GM12891 (cell line): ENCODE results near the gene C7.
A peak's percentile ranks its signal among the peaks of the same experiment; 100 is the strongest.

ENCODE experiments used
- DNase-seq: peaks from one replicate; pipeline ENCODE4 v3.0.0; 2011; ENCODE audit warnings: low spot score; ENCODE audit not compliant: insufficient read length
- FAIRE-seq: peaks from 2 replicates; lab custom pipeline; 2011; peaks lifted over from hg19 to GRCh38; lab: Jason Lieb, UNC
- PAX5 ChIP-seq: IDR thresholded peaks from 2 replicates; pipeline ENCODE4 v1.6.1; 2011; ENCODE audit warnings: low read length, moderate library complexity, mild to moderate bottlenecking; ENCODE audit not compliant: insufficient read depth, severe bottlenecking
- POLR2A ChIP-seq: IDR thresholded peaks from 2 replicates; pipeline ENCODE4 v1.6.1; 2011; ENCODE audit warnings: low read depth, low read length, control low read depth
- POLR2AphosphoS5 ChIP-seq: IDR thresholded peaks from 2 replicates; pipeline ENCODE4 v1.6.1; 2011; ENCODE audit warnings: low read depth, low read length, control low read depth
- POU2F2 ChIP-seq: IDR thresholded peaks from 2 replicates; pipeline ENCODE4 v1.6.1; 2011; ENCODE audit warnings: low read depth, mild to moderate bottlenecking, control low read depth, low read length, moderate library complexity
- SPI1 ChIP-seq: IDR thresholded peaks from 2 replicates; pipeline ENCODE4 v1.6.1; 2011; ENCODE audit warnings: low read depth, low read length, control low read depth
- TAF1 ChIP-seq: IDR thresholded peaks from 2 replicates; pipeline ENCODE4 v1.6.1; 2011; ENCODE audit warnings: low read depth, low read length, control low read depth

The C7 gene

GRCh38 chr5:40937075-40937474 lies 27.8 kb downstream of the C7 start:
- no peak for DNase-seq
- FAIRE-seq, result no peak
- TF ChIP-seq PAX5 (no peak), SPI1 (no peak), TAF1 (no peak), POLR2AphosphoS5 (no peak), POU2F2 (no peak), POLR2A (no peak)

DNA sequence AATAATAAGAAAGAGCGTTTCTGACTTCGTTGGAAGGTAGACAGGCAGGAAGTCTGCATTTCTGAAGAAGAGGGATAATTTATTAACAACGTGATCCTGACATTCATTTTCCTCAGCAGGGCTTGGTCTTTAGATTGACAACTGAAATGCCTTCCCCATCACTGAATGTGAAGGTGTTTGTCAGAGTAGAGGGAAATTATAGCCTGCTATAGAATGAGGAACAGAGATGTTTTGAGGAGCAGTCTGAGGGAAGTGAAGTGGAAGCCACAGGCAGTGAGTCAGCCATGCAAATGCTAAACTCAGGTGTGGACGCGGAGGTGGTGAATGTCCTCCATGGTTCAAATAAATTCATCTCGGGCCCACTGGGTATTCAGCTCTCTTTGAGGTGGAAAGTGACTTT lies 30.5 kb downstream of the C7 start:
- TF ChIP-seq SPI1, result peak; percentile 55; the same call in 1 of the 2 replicates
- no peak for TF ChIP-seq PAX5
- FAIRE-seq (no peak), DNase-seq (no peak)

- TF ChIP-seq TAF1 (no peak), POU2F2 (no peak), PAX5 (no peak), POLR2A (no peak), SPI1 (no peak), POLR2AphosphoS5 (no peak)
- FAIRE-seq (no peak), DNase-seq (no peak)
Observed at GRCh38 chr5:40945111-40945510, 35.8 kb downstream of the C7 start.

DNA sequence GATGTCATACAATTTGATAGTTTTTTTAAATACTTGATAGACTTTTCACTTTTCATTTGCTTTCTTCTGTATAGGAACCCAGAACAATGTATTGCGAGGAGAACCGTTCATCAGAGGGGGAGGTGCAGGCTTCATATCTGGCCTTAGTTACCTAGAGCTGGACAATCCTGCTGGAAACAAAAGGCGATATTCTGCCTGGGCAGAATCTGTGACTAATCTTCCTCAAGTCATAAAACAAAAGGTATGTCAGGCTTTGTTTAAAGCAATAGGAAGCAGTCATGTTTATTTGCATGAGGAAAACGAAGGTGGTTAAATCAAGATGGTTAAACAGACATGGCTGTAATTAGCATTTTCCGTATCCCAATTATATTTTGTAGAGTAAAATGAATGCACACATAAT lies 46.0 kb downstream of the C7 start:
- FAIRE-seq (no peak), DNase-seq (no peak)
- TF ChIP-seq SPI1 (no peak), PAX5 (no peak), POLR2AphosphoS5 (no peak), POLR2A (no peak), POU2F2 (no peak), TAF1 (no peak)

- TF ChIP-seq PAX5 (no peak), TAF1 (no peak), POLR2A (no peak), POU2F2 (no peak), SPI1 (no peak), POLR2AphosphoS5 (no peak)
- no peak for FAIRE-seq
Observed at GRCh38 chr5:40957048-40957447, 47.8 kb downstream of the C7 start.

DNA sequence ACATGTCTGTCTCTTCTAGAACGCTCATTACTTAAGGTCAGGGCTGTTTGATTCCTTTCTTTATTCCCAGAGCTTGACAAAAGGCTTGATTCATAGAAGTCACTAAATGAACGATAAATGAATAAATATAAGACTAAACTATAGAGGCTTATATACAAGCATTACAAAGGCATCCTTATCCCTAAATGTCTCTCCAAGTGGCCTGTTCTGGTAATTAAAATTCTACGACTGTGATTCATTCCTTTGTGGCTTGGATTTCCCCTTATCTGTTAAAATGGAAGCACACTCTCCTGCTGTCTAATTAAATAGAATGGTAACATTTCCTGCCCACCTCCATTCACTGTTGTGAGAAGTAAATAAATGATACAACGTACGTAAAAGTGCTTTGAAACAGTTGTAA lies 49.5 kb downstream of the C7 start:
- TF ChIP-seq SPI1 (no peak), POLR2AphosphoS5 (no peak), POU2F2 (no peak), TAF1 (no peak), PAX5 (no peak), POLR2A (no peak)
- FAIRE-seq, result no peak
- DNase-seq, result no peak

More at GRCh38 chr5:40957048-40957447, 47.8 kb downstream of the C7 start:
- DNase-seq, result no peak

DNA sequence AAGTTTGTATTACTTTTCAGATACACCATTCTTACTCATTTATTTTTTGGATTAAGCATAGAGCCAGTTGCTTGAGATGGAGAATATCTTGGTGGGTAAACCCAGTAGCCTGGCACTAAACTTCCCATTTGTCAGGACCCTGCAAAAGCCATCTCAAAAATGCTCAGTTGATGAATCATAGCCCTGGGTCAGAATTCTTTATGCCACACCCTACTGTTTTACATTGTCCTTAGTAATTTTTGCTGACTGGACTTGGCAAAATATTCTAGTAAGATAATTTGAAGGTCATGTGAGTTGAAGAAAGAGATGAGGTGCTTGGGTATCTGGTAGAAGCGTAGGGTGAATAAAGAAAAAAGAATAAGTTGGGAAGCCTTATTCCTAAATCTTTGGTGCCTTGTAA lies 50.7 kb downstream of the C7 start:
- DNase-seq (no peak), FAIRE-seq (no peak)
- no peak for TF ChIP-seq POU2F2

GRCh38 chr5:40962207-40962955 lies 53.1 kb downstream of the C7 start:
- FAIRE-seq (no peak), DNase-seq (no peak)
- no peak for TF ChIP-seq PAX5
- no peak for TF ChIP-seq POU2F2
- no peak for TF ChIP-seq TAF1
- TF ChIP-seq POLR2A, result no peak
- TF ChIP-seq POLR2AphosphoS5, result no peak
- no peak for TF ChIP-seq SPI1

- DNase-seq, result no peak
- TF ChIP-seq SPI1 (no peak), PAX5 (no peak), TAF1 (no peak), POU2F2 (no peak), POLR2AphosphoS5 (no peak), POLR2A (no peak)
- no peak for FAIRE-seq
Observed at GRCh38 chr5:40972434-40972833, 63.1 kb downstream of the C7 start.

DNA sequence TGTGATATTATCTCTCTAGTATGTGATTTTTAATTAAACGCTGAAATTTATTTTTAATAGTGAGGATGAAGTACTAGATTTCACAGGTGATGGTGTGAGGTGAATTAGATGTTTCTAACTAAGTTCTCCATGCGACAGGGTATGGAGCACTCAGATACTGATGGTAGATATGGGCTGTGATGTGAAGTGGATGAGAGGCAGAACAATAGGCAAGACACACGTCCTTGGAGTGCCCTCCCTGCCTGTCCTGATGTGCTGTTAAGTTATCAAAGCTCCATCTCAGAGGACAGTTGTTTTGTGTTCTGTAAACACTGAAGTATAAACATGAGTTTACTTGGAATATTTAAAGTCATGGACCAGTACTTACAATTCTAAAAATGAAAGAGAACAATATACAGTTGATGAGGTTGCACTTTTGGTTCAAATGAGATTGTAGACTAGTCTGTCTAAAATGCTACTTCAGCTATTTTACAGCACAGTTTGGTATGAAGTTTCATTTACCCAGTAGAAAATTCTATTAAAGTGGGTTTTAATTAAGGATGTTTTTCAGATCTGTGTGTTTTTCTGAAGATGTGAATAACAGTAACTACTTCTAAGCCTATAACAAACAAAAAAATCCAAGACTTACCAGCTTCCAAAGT lies 64.2 kb downstream of the C7 start:
- FAIRE-seq (no peak), DNase-seq (no peak)
- TF ChIP-seq POLR2AphosphoS5 (no peak), POU2F2 (no peak), TAF1 (no peak), PAX5 (no peak), SPI1 (no peak), POLR2A (no peak)
